HG03060 (cell line): ENCODE data around the gene DCBLD2.

Experiments used
- ATAC-seq: cut with Tn5 transposase; IDR thresholded peaks from one replicate; pipeline ENCODE4 v1.9.1; 2021; ENCODE audit warnings: low read depth, moderate number of reproducible peaks; ENCODE audit not compliant: unreplicated experiment

DCBLD2 gene

DNA sequence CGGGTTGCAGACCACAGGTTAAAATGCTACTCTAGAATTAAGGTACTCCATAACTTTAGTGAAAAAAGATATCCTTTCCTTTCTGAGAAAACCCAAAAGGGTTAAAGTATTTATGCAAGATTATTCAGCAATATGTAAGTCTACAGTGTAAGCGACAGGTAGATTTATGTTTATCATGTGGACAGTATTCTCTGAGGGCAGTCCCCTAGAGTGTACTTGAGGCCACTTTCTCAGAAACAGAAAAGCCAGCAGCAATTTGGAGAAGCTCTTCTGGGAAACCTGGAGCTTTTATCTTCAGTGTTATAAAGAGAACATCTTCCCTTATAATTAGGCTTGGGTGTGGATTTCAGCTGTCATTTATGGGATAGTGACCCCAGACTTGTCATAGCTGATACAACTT is 129.5 kb downstream of the DCBLD2 start:
- no peak for ATAC-seq

GRCh38 chr3:98770261-98771039 is 131.0 kb downstream of the DCBLD2 start:
- ATAC-seq = no peak

- ATAC-seq = no peak
These were observed 132.0 kb downstream of the DCBLD2 start for GRCh38 chr3:98769448-98769847.

GRCh38 chr3:98768961-98769360 is 132.5 kb downstream of the DCBLD2 start:
- no peak for ATAC-seq

DNA sequence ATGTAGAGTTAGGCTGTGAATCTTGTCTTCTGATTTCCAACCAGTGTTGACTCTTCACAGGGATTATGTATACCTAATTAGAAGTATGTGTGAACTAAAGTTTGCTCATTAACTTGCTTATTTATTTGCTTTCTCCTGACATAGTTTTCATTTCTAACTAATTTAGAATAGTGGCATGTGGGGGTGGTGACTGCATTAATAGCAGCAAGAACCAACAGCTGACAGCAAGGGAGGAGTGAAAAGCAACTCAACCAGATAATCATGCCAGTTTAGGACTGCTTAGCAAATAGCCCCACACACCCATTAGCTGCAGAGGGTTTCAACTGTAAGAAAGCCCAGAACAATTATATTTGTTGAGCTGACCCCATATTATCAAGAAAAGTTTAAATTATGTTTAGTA is 134.6 kb downstream of the DCBLD2 start:
- no peak for ATAC-seq

DNA sequence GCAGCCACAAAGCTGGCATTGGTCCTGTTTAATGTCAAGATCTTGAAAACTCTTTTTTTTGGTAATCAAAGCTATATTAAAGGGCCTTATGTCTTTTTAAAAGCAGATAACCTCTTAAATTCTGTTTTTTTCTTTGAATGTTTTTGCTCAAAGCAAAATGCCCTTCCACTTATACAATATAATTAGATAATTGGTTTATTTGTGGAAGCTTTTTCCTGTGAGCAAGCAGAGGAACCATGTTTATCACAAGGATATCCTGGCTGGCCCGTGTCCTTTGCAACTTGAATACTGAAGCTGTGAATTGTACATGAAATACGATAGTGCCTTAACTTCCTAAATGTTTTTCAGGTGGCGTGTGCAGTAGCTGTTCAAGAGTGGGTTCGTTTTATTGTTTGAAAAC is 135.8 kb downstream of the DCBLD2 start:
- ATAC-seq = no peak

GRCh38 chr3:98764472-98764884 is 137.0 kb downstream of the DCBLD2 start:
- ATAC-seq = no peak

- ATAC-seq = no peak
These were observed 137.6 kb downstream of the DCBLD2 start for GRCh38 chr3:98763819-98764418.

- ATAC-seq = no peak
These were observed 138.4 kb downstream of the DCBLD2 start, which contains the start of gene ST3GAL6 for GRCh38 chr3:98763076-98763475. Gene ST3GAL6, plus strand, starts transcription at chr3:98763340. Its CDS starts 5,101 bp downstream, at chr3:98768441.

- ATAC-seq = no peak
These were observed 139.8 kb downstream of the DCBLD2 start for GRCh38 chr3:98761643-98762229.

GRCh38 chr3:98759629-98760028 is 141.9 kb downstream of the DCBLD2 start:
- ATAC-seq = no peak

DNA sequence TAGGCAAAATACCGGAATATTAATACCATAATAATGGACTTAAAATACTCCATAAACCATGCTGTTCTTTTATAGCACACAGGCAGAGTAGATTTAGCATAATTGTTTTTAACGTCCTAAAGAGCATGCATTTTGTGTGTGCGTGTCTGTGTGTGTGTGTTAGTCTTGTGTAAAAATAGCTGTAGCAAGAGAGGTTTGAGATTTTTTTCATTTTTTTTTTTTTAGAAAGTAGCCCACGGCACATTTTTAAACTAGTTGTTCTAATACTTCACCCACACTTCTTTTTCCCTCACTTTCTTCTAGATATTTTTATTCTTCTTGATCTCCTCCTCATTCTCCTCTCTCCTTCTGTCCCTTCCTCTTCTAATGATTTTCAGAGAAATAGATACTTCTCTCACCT is 145.9 kb downstream of the DCBLD2 start:
- ATAC-seq = no peak

DNA sequence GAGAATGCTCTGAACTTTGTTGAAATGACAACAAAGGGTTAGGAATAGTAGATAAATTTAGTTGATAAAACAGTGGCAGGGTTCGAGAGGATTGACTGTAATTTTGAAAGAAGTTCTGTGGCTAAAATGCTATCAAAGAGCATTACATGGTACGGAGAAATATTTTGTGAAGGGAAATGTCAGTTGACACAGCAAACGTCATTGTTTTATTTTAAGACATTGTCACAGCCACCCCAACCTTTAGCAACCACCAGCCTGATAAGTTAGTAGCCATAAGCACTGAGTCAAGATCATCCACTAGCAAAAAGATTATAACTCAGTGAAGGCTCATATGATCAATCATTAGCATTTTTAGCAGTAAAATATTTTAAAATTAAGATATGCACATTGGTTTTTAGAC is 147.0 kb downstream of the DCBLD2 start:
- ATAC-seq = no peak

GRCh38 chr3:98750276-98750919 is 151.1 kb downstream of the DCBLD2 start:
- ATAC-seq = no peak

- ATAC-seq = no peak
These were observed 154.6 kb downstream of the DCBLD2 start for GRCh38 chr3:98746882-98747281.

DNA sequence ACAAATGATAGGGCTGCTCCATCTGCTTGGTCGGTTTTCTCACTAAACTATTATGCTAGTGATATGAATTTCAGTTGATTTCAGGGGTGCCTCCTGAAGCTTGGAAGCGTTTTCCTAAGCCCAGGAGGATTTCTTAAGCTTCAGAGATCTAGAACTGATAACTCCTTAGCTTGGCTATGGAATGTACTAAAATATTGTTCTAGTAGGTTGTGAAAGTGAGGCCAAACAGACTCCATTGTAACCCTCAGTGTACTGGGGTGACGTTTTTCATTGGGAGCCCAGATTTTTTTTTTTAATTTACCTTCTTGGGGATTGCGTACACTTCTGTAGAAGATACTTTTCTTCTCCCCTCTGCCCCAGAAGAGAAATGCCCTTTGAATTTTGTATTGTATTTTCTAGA is 155.4 kb downstream of the DCBLD2 start:
- no peak for ATAC-seq
